ENCODE data around the gene CTDSPL.

GRCh38 chr3:37999836-38000235, 138.2 kb downstream of the CTDSPL start:
- TF ChIP-seq NFIC (IDR thresholded peaks at IDR 0.05; ENCODE audit: low read depth, low read length) (no peak), USF1 (IDR thresholded peaks at IDR 0.05; ENCODE audit: borderline replicate concordance, extremely low read length, insufficient read depth, low read depth, low read length) (no peak), CREB1 (IDR thresholded peaks at IDR 0.05; ENCODE audit: low read depth) (no peak), TCF7 (IDR thresholded peaks at IDR 0.05; ENCODE audit: borderline replicate concordance) (no peak), BCLAF1 (IDR thresholded peaks at IDR 0.05) (no peak), POLR2A (IDR thresholded peaks at IDR 0.05; ENCODE audit: low read depth, low read length) (no peak), NRF1 (conservative IDR thresholded peaks at IDR 0.05; ENCODE audit: low read depth, low read length) (no peak), ATF2 (IDR thresholded peaks at IDR 0.05; ENCODE audit: low read length) (no peak), NR2C2 (IDR thresholded peaks at IDR 0.05; ENCODE audit: borderline replicate concordance, control insufficient read depth, insufficient read length, low read depth) (no peak)
- TF ChIP-seq, protein P1, sequence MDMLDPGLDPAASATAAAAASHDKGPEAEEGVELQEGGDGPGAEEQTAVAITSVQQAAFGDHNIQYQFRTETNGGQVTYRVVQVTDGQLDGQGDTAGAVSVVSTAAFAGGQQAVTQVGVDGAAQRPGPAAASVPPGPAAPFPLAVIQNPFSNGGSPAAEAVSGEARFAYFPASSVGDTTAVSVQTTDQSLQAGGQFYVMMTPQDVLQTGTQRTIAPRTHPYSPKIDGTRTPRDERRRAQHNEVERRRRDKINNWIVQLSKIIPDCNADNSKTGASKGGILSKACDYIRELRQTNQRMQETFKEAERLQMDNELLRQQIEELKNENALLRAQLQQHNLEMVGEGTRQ (IDR thresholded peaks at IDR 0.05; ENCODE audit: borderline replicate concordance, low read depth, low read length) = no peak
- TF ChIP-seq, protein P2, sequence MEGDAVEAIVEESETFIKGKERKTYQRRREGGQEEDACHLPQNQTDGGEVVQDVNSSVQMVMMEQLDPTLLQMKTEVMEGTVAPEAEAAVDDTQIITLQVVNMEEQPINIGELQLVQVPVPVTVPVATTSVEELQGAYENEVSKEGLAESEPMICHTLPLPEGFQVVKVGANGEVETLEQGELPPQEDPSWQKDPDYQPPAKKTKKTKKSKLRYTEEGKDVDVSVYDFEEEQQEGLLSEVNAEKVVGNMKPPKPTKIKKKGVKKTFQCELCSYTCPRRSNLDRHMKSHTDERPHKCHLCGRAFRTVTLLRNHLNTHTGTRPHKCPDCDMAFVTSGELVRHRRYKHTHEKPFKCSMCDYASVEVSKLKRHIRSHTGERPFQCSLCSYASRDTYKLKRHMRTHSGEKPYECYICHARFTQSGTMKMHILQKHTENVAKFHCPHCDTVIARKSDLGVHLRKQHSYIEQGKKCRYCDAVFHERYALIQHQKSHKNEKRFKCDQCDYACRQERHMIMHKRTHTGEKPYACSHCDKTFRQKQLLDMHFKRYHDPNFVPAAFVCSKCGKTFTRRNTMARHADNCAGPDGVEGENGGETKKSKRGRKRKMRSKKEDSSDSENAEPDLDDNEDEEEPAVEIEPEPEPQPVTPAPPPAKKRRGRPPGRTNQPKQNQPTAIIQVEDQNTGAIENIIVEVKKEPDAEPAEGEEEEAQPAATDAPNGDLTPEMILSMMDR (IDR thresholded peaks at IDR 0.05 in 2 of 3, conservative IDR thresholded peaks at IDR 0.05 in 1 of 3; ENCODE audit: control insufficient read depth in 2 of 3, extremely low read depth in 1 of 3, insufficient read depth in 1 of 3, low read depth in 3 of 3, low read length in 3 of 3) = no peak
- TF ChIP-seq, protein P3, sequence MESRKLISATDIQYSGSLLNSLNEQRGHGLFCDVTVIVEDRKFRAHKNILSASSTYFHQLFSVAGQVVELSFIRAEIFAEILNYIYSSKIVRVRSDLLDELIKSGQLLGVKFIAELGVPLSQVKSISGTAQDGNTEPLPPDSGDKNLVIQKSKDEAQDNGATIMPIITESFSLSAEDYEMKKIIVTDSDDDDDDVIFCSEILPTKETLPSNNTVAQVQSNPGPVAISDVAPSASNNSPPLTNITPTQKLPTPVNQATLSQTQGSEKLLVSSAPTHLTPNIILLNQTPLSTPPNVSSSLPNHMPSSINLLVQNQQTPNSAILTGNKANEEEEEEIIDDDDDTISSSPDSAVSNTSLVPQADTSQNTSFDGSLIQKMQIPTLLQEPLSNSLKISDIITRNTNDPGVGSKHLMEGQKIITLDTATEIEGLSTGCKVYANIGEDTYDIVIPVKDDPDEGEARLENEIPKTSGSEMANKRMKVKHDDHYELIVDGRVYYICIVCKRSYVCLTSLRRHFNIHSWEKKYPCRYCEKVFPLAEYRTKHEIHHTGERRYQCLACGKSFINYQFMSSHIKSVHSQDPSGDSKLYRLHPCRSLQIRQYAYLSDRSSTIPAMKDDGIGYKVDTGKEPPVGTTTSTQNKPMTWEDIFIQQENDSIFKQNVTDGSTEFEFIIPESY (IDR thresholded peaks at IDR 0.05) = no peak

Data from GM12878 (cell line).